GM18909 (cell line): ENCODE results near the gene MZT2B.
"Not testable (repeated sequence)": the region's sequence is repeated elsewhere in the genome, so short reads cannot be mapped to it uniquely, and the experiment has no call there.

ENCODE experiments used
- ATAC-seq: cut with Tn5 transposase; IDR thresholded peaks from one replicate; pipeline ENCODE4 v1.9.1; 2021; ENCODE audit warnings: mild to moderate bottlenecking; ENCODE audit not compliant: unreplicated experiment, poor library complexity

MZT2B gene

DNA sequence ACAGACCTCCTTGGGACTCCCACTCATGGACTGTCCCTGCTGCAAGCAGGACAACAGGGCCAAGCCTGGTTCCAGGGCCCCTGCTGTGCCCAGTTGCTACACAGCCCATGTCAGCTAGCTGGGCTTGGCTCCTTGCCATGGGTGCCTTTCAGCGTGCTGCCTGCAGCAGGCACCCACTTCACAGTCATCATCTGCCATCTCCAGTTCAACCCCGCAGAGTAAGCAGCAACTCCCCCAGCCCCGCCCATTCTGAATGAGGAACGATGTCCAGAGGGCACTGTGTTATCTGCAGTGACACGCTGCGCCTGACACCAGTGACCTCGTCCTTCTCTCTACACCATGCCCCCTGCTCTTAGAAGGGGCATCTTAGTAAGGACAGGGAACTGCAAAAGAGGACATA is 20.5 kb downstream of the MZT2B start:
- not testable (repeated sequence) for ATAC-seq

GRCh38 chr2:130203150-130203549 is 21.1 kb downstream of the MZT2B start:
- not testable (repeated sequence) for ATAC-seq

DNA sequence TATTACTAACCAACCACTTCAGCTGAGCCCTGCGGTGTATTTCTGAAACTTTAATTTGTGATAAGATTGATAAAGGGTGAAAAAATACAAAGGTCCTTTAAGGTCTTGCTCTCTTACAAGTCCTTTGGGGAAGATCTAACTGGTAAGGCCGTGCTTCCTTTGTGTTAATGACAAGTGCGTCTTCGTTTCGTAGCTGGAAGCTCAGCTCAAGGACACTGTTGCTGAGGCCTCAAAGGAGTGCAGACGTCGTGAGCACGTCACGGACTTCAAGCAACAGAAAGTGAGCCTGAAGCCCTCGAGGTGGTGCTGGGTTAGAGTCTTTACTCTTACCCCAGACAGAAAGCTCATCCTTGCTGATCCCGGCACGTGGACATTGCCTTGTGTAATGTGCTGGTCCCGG is 25.0 kb downstream of the MZT2B start:
- ATAC-seq, result not testable (repeated sequence)

DNA sequence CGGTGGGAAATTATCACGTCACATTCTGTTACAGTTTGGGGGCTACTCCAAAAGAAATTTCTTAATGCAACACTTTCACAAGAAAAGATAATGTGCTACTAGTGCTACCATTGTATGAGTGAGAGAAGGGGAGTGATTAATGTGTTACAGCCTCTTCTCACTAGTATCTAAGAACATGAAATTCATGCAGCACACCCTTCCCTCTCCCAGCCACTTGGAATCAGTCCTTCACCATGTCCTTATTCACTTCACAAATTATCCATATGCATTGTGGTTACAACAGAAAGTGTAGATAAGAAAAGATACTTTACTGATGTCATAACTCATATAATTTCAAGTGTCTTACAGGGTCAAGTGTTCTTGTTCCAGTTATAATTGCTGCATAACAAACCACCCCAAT is 37.1 kb downstream of the MZT2B start:
- ATAC-seq, result not testable (repeated sequence)

DNA sequence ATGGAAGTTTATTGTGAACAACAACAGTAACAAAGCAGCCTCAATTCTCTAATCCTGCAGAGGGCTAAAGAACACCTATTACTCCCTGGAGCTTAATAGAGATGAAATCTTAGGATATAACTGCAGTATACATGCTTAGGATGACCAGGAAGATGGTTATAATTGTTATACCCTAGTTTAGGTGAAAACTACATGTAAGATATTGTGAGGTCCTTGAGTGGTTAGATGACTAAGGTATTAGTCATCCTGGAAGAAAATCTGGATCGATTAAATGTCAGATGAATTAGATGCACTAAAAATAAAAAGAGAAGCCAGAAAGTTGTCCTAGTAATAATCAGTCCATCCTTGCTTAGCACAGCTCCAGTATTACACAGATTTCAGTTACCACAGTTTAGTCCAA is 38.4 kb downstream of the MZT2B start:
- not testable (repeated sequence) for ATAC-seq

- peak; percentile 41 for ATAC-seq
Observed at GRCh38 chr2:130222523-130222922, 40.5 kb downstream of the MZT2B start.

GRCh38 chr2:130228005-130228404 is 45.9 kb downstream of the MZT2B start:
- not testable (repeated sequence) for ATAC-seq

GRCh38 chr2:130228467-130229160 is 46.6 kb downstream of the MZT2B start:
- ATAC-seq, result not testable (repeated sequence)

DNA sequence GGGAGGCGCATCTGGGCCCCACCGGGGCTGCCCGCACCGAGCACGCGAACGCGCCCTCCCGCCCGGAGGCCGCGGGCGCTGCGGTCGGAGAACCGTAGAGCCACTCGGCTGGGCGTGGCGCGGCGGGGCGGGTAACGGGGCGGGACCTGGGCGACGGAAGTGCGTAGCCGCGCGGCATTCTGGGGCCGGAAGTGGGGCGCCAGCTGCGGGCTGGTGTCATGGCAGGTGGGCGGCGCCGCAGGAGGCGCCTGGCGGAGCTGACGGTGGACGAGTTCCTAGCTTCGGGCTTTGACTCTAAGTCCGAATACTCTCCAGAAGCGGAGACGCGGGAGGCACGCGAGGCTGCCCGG is 47.1 kb downstream of the MZT2B start:
- peak; percentile 93 for ATAC-seq

DNA sequence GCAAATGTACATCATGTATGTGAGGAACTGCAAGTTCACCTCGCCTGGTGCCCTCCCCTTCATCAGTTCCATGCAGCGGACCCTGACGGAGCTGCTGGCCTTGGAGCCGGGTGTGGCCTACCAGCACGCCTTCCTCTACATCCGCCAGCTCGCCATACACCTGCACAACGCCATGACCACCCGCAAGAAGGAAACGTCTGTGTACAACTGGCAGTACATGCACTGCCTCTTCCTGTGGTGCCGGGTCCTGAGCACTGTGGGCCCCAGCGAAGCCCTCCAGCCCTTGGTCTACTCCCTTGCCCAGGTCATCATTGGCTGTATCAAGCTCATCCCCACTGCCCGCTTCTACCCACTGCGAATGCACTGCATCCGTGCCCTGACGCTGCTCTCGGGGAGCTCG is 48.3 kb downstream of the MZT2B start:
- not testable (repeated sequence) for ATAC-seq

- ATAC-seq, result not testable (repeated sequence)
Observed at GRCh38 chr2:130230907-130231306, 48.8 kb downstream of the MZT2B start.

DNA sequence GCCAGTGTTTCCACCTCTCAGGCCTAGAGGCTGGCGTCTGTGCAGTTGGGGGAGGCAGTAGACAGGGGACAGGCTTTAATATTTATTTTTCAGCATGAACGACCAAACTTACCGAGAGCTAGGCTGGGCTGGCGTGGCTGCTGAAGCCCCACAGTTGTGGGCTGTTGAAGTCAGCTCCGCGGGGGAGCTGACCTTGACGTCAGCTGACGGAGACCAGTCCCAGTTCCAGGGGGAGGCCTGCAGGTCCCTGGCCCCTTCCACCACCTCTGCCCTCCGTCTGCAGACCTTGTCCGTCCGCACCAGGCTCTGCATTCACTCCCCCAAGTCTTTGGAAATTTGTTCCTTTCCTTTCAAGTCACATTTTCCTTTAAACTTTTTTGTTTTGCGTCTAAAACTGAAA is 49.6 kb downstream of the MZT2B start:
- no peak for ATAC-seq

- ATAC-seq, result not testable (repeated sequence)
Observed at GRCh38 chr2:130233066-130233465, 51.0 kb downstream of the MZT2B start.

DNA sequence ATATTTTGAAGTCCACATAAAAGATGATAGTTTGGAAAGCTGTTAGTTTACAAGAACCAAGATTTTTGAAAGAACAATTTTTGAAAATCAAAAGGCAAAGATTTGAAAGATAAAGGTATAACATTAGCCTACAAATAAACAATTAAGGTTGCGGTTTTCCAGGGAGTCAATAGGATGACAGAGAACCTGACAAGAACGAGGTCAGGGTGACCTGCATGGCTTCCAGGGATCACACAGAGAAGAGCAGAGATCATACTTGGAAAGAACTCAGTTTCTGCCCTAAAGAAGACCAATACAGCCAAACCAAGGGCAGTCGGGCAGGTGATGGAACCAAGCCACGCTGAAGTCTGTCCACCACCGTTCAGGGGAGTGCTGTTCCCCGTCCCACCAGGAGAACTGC is 57.5 kb downstream of the MZT2B start:
- not testable (repeated sequence) for ATAC-seq
